ENCODE results near the gene LYPLA2. TPM values are rescaled to one million over a fixed set of nuclear protein-coding genes. Genes with fewer than 3 reads are reported as not detected.

Gene LYPLA2
- total and polyA plus RNA-seq, 2 of the 4 experiments (the other 2 are of a cell fraction) = 44.3 to 78.6 TPM

DNA sequence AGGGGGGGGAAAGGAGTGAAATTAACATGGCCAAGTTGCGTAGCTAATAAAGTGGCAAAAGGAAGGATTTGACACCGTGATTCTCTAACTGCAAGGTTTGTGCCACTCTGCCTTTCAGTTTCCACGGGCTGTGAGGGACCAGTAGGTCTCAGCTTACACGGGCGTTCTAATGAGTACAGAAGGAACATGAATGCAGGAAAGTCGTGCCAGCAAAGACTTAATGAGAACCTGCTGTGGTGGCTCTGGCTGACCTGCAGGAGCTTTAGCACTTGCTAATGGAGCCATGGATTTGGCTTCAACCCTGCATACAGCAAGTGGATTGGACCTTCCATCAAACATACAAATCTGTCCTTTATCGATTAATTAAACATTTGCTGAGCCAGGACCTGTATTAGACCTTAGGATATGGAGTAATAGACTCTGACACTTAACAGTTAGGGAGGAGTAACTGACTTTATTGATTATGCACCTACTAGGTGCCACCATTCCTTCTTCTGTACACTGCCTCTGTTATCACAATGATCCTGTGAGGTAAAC lies 27.8 kb upstream of the LYPLA2 start:
- H3K36me3 ChIP-seq (ENCODE audit: control insufficient read depth, insufficient read depth, low read length) = peaks cover 49% of the 10 kb centered on the region
- no peak overlapping the region for H2BK5ac ChIP-seq (ENCODE audit: low read depth, low read length, poor library complexity, severe bottlenecking)
- H2AFZ ChIP-seq (replicated peaks; ENCODE audit: low read length, poor library complexity) = no peak overlapping the region
- WGBS, 2 experiments (ENCODE audit: extremely low coverage in 2 of 2, insufficient read length in 1 of 2) = 85% methylated on average over 4 of the region's 7 CpGs; no CpG with 5 or more reads in 1 of the 2 experiments
- no peak overlapping the region for H3K23ac ChIP-seq (ENCODE audit: low read depth, low read length)
- H3K4me1 ChIP-seq (ENCODE audit: control insufficient read depth, insufficient read depth, low read length) = peaks cover 2% of the 10 kb centered on the region; the same call in 1 of the 2 replicates
- H3K4me3 ChIP-seq (ENCODE audit: insufficient read depth, low read depth, low read length) = no peak overlapping the region
- H3K27me3 ChIP-seq (ENCODE audit: control insufficient read depth, insufficient read depth, low read length) = no peaks in the 10 kb centered on the region
- BruUV-seq (replicated peaks) = no TSS peak
- no peak overlapping the region for H3K9ac ChIP-seq (ENCODE audit: low read depth, low read length)
- H3K9me3 ChIP-seq (ENCODE audit: control insufficient read depth, insufficient read depth, low read length) = no peaks in the 10 kb centered on the region
- H2BK15ac ChIP-seq (ENCODE audit: low read depth, low read length) = no peak overlapping the region
- H3K18ac ChIP-seq (ENCODE audit: low read depth, low read length) = no peak overlapping the region
- ChIA-PET POLR2A (ENCODE audit: unreplicated experiment) (no interaction called here), CTCF (no interaction called here)
- peaks cover 14 to 29% of the 10 kb centered on the region in 2 experiments for H3K79me1 ChIP-seq (ENCODE audit: low read depth in 1 of 2, low read length in 2 of 2)
- H4K8ac ChIP-seq (ENCODE audit: low read depth in 2 of 2, low read length in 2 of 2) = no peak overlapping the region
- DNase-seq (no peak), ATAC-seq (ENCODE audit: low read depth) (no peak)
- H2AK9ac ChIP-seq (replicated peaks; ENCODE audit: low read depth, low read length, poor library complexity) = no peak overlapping the region
- 0 out of 2 replicates have a peak, but pooled peaks cover 3% of the 10 kb centered on the region for H3K9me1 ChIP-seq (ENCODE audit: insufficient read depth, low read length)
- no peak overlapping the region for H3K56ac ChIP-seq (ENCODE audit: extremely low read depth, insufficient read depth, low read length)
- H3K27ac ChIP-seq (ENCODE audit: insufficient read depth, low read length) = no peak overlapping the region
- no peak overlapping the region for H3K14ac ChIP-seq (replicated peaks; ENCODE audit: low read depth, low read length)
- H3K4me2 ChIP-seq (ENCODE audit: low read depth, low read length) = no peak overlapping the region
- intact Hi-C loops (cut with micrococcal nuclease) (no loop called here), in situ Hi-C loops (cut with MboI; ENCODE audit: low sequenced_read_pairs) (no loop called here), dilution Hi-C loops (cut with HindIII; ENCODE audit: low sequenced_read_pairs, unreplicated experiment) (no loop called here)
- H4K91ac ChIP-seq (ENCODE audit: insufficient read depth, low read depth, low read length) = no peak overlapping the region
- no peak overlapping the region for H2AK5ac ChIP-seq (ENCODE audit: low read depth, low read length)
- TF ChIP-seq MXI1 (IDR thresholded peaks at IDR 0.05; ENCODE audit: borderline replicate concordance, low read depth, low read length) = no peak
- TF ChIP-seq, protein P1, sequence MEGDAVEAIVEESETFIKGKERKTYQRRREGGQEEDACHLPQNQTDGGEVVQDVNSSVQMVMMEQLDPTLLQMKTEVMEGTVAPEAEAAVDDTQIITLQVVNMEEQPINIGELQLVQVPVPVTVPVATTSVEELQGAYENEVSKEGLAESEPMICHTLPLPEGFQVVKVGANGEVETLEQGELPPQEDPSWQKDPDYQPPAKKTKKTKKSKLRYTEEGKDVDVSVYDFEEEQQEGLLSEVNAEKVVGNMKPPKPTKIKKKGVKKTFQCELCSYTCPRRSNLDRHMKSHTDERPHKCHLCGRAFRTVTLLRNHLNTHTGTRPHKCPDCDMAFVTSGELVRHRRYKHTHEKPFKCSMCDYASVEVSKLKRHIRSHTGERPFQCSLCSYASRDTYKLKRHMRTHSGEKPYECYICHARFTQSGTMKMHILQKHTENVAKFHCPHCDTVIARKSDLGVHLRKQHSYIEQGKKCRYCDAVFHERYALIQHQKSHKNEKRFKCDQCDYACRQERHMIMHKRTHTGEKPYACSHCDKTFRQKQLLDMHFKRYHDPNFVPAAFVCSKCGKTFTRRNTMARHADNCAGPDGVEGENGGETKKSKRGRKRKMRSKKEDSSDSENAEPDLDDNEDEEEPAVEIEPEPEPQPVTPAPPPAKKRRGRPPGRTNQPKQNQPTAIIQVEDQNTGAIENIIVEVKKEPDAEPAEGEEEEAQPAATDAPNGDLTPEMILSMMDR (conservative IDR thresholded peaks at IDR 0.05; ENCODE audit: low read depth, low read length) = no peak
- TF ChIP-seq FOS (IDR thresholded peaks at IDR 0.05; ENCODE audit: low read depth, low read length) = no peak
- TF ChIP-seq SMC3 (IDR thresholded peaks at IDR 0.05; ENCODE audit: low read depth, low read length) = no peak
- TF ChIP-seq RFX5 (IDR thresholded peaks at IDR 0.05; ENCODE audit: low read depth, low read length) = no peak
- no peak for TF ChIP-seq NFE2L2 (IDR thresholded peaks at IDR 0.05; ENCODE audit: low read depth, low read length)
- H4K20me1 ChIP-seq (ENCODE audit: insufficient read depth, low read length) = peaks cover 18% of the 10 kb centered on the region
- no peak overlapping the region for H4K5ac ChIP-seq (ENCODE audit: low read depth, low read length)
- no peak overlapping the region for H2BK120ac ChIP-seq (ENCODE audit: low read depth, low read length)
- H2BK20ac ChIP-seq (ENCODE audit: low read depth, low read length) = no peak overlapping the region
- no peak overlapping the region for H3K4ac ChIP-seq (ENCODE audit: low read depth, low read length)

Measured in IMR-90 (cell line).